Endothelial cell of umbilical vein (primary cell): ENCODE data around the gene NAGS. TPM values are rescaled to one million over a fixed set of nuclear protein-coding genes. Genes with fewer than 3 reads are reported as not detected.

Experiments used
- BruUV-seq: library from RNA; stranded (reverse); fragments of 400-500 nt; replicated peaks from 2 replicates; lab custom pipeline; 2021; lab: Mats Ljungman, UMichigan
- CTCF ChIA-PET: fragments of 300-600, 350-600 bp; sonication (Branson Sonifier 250); formaldehyde crosslinking; loops from one replicate; lab custom pipeline; 2021; ENCODE audit warnings: antibody characterized with exemption, inconsistent platforms; lab: Charles Lee
- POLR2A ChIA-PET: fragments of 300-600, 350-600 bp; sonication (Branson Sonifier 250); formaldehyde crosslinking; loops from one replicate; lab custom pipeline; 2021; ENCODE audit warnings: antibody characterized with exemption, inconsistent platforms; lab: Charles Lee
- DNase-seq: peaks from one replicate; pipeline ENCODE4 v3.0.0-alpha.2; 2011; ENCODE audit warnings: low read depth, low spot score
- FAIRE-seq: peaks from 2 replicates; lab custom pipeline; 2011; peaks lifted over from hg19 to GRCh38; lab: Jason Lieb, UNC
- H2AFZ ChIP-seq: 2 replicates; pipeline ENCODE4 v1.6.0; 2012; ENCODE audit warnings: low read depth, low read length, control low read depth, inconsistent platforms
- H3K27ac ChIP-seq: 2 replicates; pipeline ENCODE4 v1.5.1; 2011; ENCODE audit warnings: low read depth, mild to moderate bottlenecking, control low read depth, low read length, moderate library complexity; ENCODE audit not compliant: insufficient read depth
- H3K27me3 ChIP-seq, 2 experiments: 2 replicates each; pipeline versions ENCODE4 v1.6.0 to v1.6.1; 2011; ENCODE audit warnings: low read length in 2 of 2, mixed read lengths in 1 of 2; ENCODE audit not compliant: control insufficient read depth in 2 of 2, insufficient read depth in 2 of 2
- H3K36me3 ChIP-seq, 2 experiments: 2 replicates in 1 of 2; 3 replicates in 1 of 2; pipeline ENCODE4 v1.5.1; 2011; ENCODE audit warnings: low read length in 2 of 2, mild to moderate bottlenecking in 1 of 2, moderate library complexity in 1 of 2; ENCODE audit not compliant: control insufficient read depth in 2 of 2, insufficient read depth in 2 of 2; ENCODE audit errors: extremely low read depth in 1 of 2
- H3K4me1 ChIP-seq: 3 replicates; pipeline ENCODE4 v1.5.1; 2011; ENCODE audit warnings: mild to moderate bottlenecking, low read length; ENCODE audit not compliant: control insufficient read depth, insufficient read depth; ENCODE audit errors: extremely low read depth
- H3K4me2 ChIP-seq: 2 replicates; pipeline ENCODE4 v1.6.1; 2011; ENCODE audit warnings: low read length, control low read depth, mixed read lengths; ENCODE audit not compliant: insufficient read depth
- H3K4me3 ChIP-seq, 3 experiments: fragments of 200-600 bp in 1 of 3; sonication (generic), shearing (Covaris generic) in 1 of 3; replicated peaks in 1 of 3; 2 replicates each; pipeline ENCODE4 v1.5.1; 2011 to 2016; ENCODE audit warnings: control low read depth in 3 of 3, low read length in 3 of 3, mild to moderate bottlenecking in 2 of 3, inconsistent platforms in 1 of 3, low read depth in 1 of 3, moderate library complexity in 1 of 3; ENCODE audit not compliant: insufficient read depth in 1 of 3
- H3K79me2 ChIP-seq: 2 replicates; pipeline ENCODE4 v1.6.0; 2012; ENCODE audit warnings: low read length, inconsistent platforms; ENCODE audit not compliant: control insufficient read depth, insufficient read depth
- H3K9ac ChIP-seq: replicated peaks from 2 replicates; pipeline ENCODE3; 2011; ENCODE audit warnings: low read length, control low read depth; ENCODE audit not compliant: insufficient read depth; ENCODE audit errors: extremely low read depth
- H3K9me1 ChIP-seq: replicated peaks from 3 replicates; pipeline ENCODE4 v1.6.0; 2011; ENCODE audit warnings: mild to moderate bottlenecking, low read length; ENCODE audit not compliant: control insufficient read depth, insufficient read depth; ENCODE audit errors: extremely low read depth
- H3K9me3 ChIP-seq: replicated peaks from 2 replicates; pipeline ENCODE4 v1.5.1; 2012; ENCODE audit warnings: low read length, inconsistent platforms; ENCODE audit not compliant: control insufficient read depth, insufficient read depth
- H4K20me1 ChIP-seq: replicated peaks from 2 replicates; pipeline ENCODE3; 2011; ENCODE audit warnings: mild to moderate bottlenecking, low read length; ENCODE audit not compliant: control insufficient read depth, insufficient read depth; ENCODE audit errors: extremely low read depth
- CTCF ChIP-seq, 2 donors: IDR thresholded peaks; 1 replicate in 1 of 2; 2 replicates in 1 of 2; pipeline ENCODE4 v1.5.1; 2011; ENCODE audit warnings: low read length in 2 of 2, mild to moderate bottlenecking in 2 of 2, moderate library complexity in 2 of 2, control low read depth in 1 of 2, inconsistent platforms in 1 of 2, low read depth in 1 of 2; ENCODE audit not compliant: insufficient read depth in 1 of 2; ENCODE audit errors: extremely low read depth in 1 of 2
- EZH2 ChIP-seq: IDR thresholded peaks from 2 replicates; pipeline ENCODE4 v1.6.1; 2012; ENCODE audit warnings: borderline replicate concordance, low read depth, mild to moderate bottlenecking, moderate library complexity, low read length, inconsistent platforms; ENCODE audit not compliant: severe bottlenecking
- FOS ChIP-seq: IDR thresholded peaks from 2 replicates; pipeline ENCODE4 v1.6.1; 2011; ENCODE audit warnings: mild to moderate bottlenecking, low read length, moderate library complexity, borderline replicate concordance; ENCODE audit not compliant: insufficient read depth
- GATA2 ChIP-seq: IDR thresholded peaks from 2 replicates; pipeline ENCODE4 v1.7.0; 2011; ENCODE audit warnings: low read depth, mild to moderate bottlenecking, moderate library complexity, mixed read lengths, low read length; ENCODE audit not compliant: insufficient read length, insufficient read depth
- JUN ChIP-seq: IDR thresholded peaks from 2 replicates; pipeline ENCODE4 v1.6.1; 2011; ENCODE audit warnings: borderline replicate concordance, low read depth; ENCODE audit not compliant: insufficient read length, insufficient read depth
- MYC ChIP-seq: IDR thresholded peaks from one replicate; pipeline ENCODE4 v1.6.1; 2011; ENCODE audit warnings: mild to moderate bottlenecking, low read depth, low read length
- POLR2A ChIP-seq: IDR thresholded peaks from 2 replicates; pipeline ENCODE4 v1.6.1; 2012; ENCODE audit warnings: low read depth, mild to moderate bottlenecking, control low read depth, low read length
- POLR2AphosphoS5 ChIP-seq: IDR thresholded peaks from 2 replicates; pipeline ENCODE4 v1.6.1; 2012; ENCODE audit warnings: low read depth, mild to moderate bottlenecking, control low read depth, low read length, moderate library complexity; ENCODE audit not compliant: insufficient read depth
- dilution Hi-C: fragments of 300-500 bp; cut with MboI; formaldehyde crosslinking; loops from one replicate; pipeline ENCODE4 v1.15.0; 2019; ENCODE audit warnings: low sequenced_read_pairs; ENCODE audit not compliant: extremely low pct_ligation_motif_present
- intact Hi-C: fragments of 100-400 bp; cut with micrococcal nuclease; formaldehyde crosslinking; loops from one replicate; pipeline ENCODE4 v1.10.0; 2022
- polyA plus RNA-seq, 4 experiments: library from polyadenylated mRNA; depleted of rRNA in 3 of 4; stranded (reverse) in 3 of 4; unstranded in 1 of 4; fragments of >200 nt; gene quantifications; 2 replicates each; pipeline versions ENCODE4 v1.2.1 to v1.2.3, GENCODE V29; 2011 to 2012; ENCODE audit warnings: missing spikeins in 1 of 4
- total RNA-seq: library from RNA; stranded (reverse); gene quantifications from 2 replicates; pipeline ENCODE4 v1.2.3, GENCODE V29; 2021
- TF ChIP-seq, protein P1 (sequence below): IDR thresholded peaks from 2 replicates; pipeline ENCODE4 v1.6.1; 2011; ENCODE audit not compliant: insufficient read depth, insufficient read length

NAGS gene
- total and polyA plus RNA-seq, 2 donors (not counting 3 experiments of a cell fraction or from before 2014, with no cell fraction given), result 3.3 to 6.1 TPM

- CTCF ChIA-PET, result interaction anchor here (0.8 to 3.7 kb wide), 6 partner anchors 19 to 128 kb away, joined by 3 to 108 read pairs (median 10); partner anchors contain the start of genes NAGS and PPY
- peaks cover 12 to 17% of the 10 kb centered on the region in 2 experiments for H3K36me3 ChIP-seq
- intact Hi-C loops (no loop called here), dilution Hi-C loops (no loop called here)
- no peaks in the 10 kb centered on the region for H3K9me3 ChIP-seq
- no peak overlapping the region for H3K4me2 ChIP-seq
- H4K20me1 ChIP-seq, result peaks cover 4% of the 10 kb centered on the region
- no peak overlapping the region for H3K4me3 ChIP-seq
- FAIRE-seq (no peak), DNase-seq (no peak)
- no TSS peak for BruUV-seq
- H2AFZ ChIP-seq, result no peak overlapping the region
- no peak for TF ChIP-seq MYC
- no peak for TF ChIP-seq POLR2A
- no peak for TF ChIP-seq CTCF (IDR thresholded peaks at IDR 0.05; ENCODE audit: extremely low read depth in 1 of 2, insufficient read depth in 1 of 2, low read depth in 1 of 2, low read length in 2 of 2)
- no peak for TF ChIP-seq JUN
- no peak for TF ChIP-seq POLR2AphosphoS5
- TF ChIP-seq, protein P1, sequence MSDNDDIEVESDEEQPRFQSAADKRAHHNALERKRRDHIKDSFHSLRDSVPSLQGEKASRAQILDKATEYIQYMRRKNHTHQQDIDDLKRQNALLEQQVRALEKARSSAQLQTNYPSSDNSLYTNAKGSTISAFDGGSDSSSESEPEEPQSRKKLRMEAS, result no peak
- no peak for TF ChIP-seq GATA2
- no peak for TF ChIP-seq EZH2
- TF ChIP-seq FOS, result no peak
- no peak overlapping the region for H3K27ac ChIP-seq
- H3K27me3 ChIP-seq, result no peaks in the 10 kb centered on the region
- H3K9ac ChIP-seq, result no peak overlapping the region
- H3K79me2 ChIP-seq, result peaks cover 48% of the 10 kb centered on the region
- peaks cover 9% of the 10 kb centered on the region for H3K4me1 ChIP-seq
- no peaks in the 10 kb centered on the region for H3K9me1 ChIP-seq
- POLR2A ChIA-PET, result no interaction called here
These were observed 35.6 kb downstream of the NAGS start for GRCh38 chr17:44039829-44040635.
